OCI-LY7 (cell line): ENCODE results near the gene EIF4E. TPM values are rescaled to one million over a fixed set of nuclear protein-coding genes. Genes with fewer than 3 reads are reported as not detected.

Source experiments
- BruUV-seq: library from RNA; stranded (reverse); fragments of 400-500 nt; replicated peaks from 2 replicates; lab custom pipeline; 2021; lab: Mats Ljungman, UMichigan
- CTCF ChIA-PET: fragments of 300-600 bp; sonication (Branson Sonifier 250); formaldehyde crosslinking; loops from one replicate; lab custom pipeline; 2022; ENCODE audit warnings: antibody characterized with exemption; ENCODE audit not compliant: unreplicated experiment; lab: Charles Lee
- POLR2A ChIA-PET: fragments of 300-600 bp; sonication (Branson Sonifier 250); formaldehyde crosslinking; loops from one replicate; lab custom pipeline; 2022; ENCODE audit warnings: antibody characterized with exemption; lab: Charles Lee
- DNase-seq: peaks from one replicate; pipeline ENCODE4 v3.0.0-alpha.2; 2015; ENCODE audit warnings: low spot score
- H2AFZ ChIP-seq: fragments of 200-600 bp; sonication (generic), shearing (Covaris generic); 2 replicates; pipeline ENCODE4 v1.6.1; 2014; ENCODE audit warnings: mild to moderate bottlenecking, antibody characterized with exemption, low read length, moderate library complexity
- H3K27ac ChIP-seq: fragments of 200-600 bp; sonication (generic); 2 replicates; pipeline ENCODE4 v1.5.1; 2014; ENCODE audit warnings: mixed run types, low read depth, mild to moderate bottlenecking, moderate library complexity, low read length, inconsistent platforms; ENCODE audit not compliant: poor library complexity, severe bottlenecking
- H3K36me3 ChIP-seq: fragments of 200-600 bp; sonication (generic); 2 replicates; pipeline ENCODE4 v1.6.1; 2014; ENCODE audit warnings: mild to moderate bottlenecking, antibody characterized with exemption, low read length, moderate library complexity, mixed read lengths; ENCODE audit not compliant: insufficient read depth
- H3K4me1 ChIP-seq: fragments of 200-600 bp; sonication (generic); 2 replicates; pipeline ENCODE4 v1.5.1; 2014; ENCODE audit warnings: mild to moderate bottlenecking, low read length; ENCODE audit not compliant: insufficient read depth, poor library complexity, severe bottlenecking
- H3K4me2 ChIP-seq: fragments of 200-600 bp; sonication (generic); 2 replicates; pipeline ENCODE4 v1.6.1; 2014; ENCODE audit warnings: mild to moderate bottlenecking, low read length
- H3K4me3 ChIP-seq: fragments of 200-600 bp; sonication (generic); 2 replicates; pipeline ENCODE4 v1.5.1; 2014; ENCODE audit warnings: mild to moderate bottlenecking, low read depth, low read length; ENCODE audit not compliant: poor library complexity, severe bottlenecking
- H3K79me2 ChIP-seq: fragments of 200-600 bp; sonication (generic); 2 replicates; pipeline ENCODE4 v1.6.1; 2016; ENCODE audit warnings: low read depth, mild to moderate bottlenecking, low read length, moderate library complexity, mixed read lengths; ENCODE audit not compliant: insufficient read depth
- H3K9me2 ChIP-seq: fragments of 200-600 bp; sonication (generic); 2 replicates; pipeline ENCODE4 v1.6.1; 2016; ENCODE audit warnings: mild to moderate bottlenecking, low read length, mixed read lengths; ENCODE audit not compliant: insufficient read depth
- H3K9me3 ChIP-seq: fragments of 200-600 bp; sonication (generic); 2 replicates; pipeline ENCODE4 v1.6.1; 2014; ENCODE audit warnings: mild to moderate bottlenecking, mixed run types, low read length, mixed read lengths
- H4K20me1 ChIP-seq: fragments of 200-600 bp; sonication (generic); 2 replicates; pipeline ENCODE4 v1.6.1; 2014; ENCODE audit warnings: mild to moderate bottlenecking, antibody characterized with exemption, low read length, moderate library complexity, mixed read lengths; ENCODE audit not compliant: insufficient read depth
- EZH2phosphoT487 ChIP-seq: fragments of 200-600 bp; sonication (generic); IDR thresholded peaks from 2 replicates; pipeline ENCODE4 v1.6.1; 2018; ENCODE audit warnings: low read depth, borderline replicate concordance, mild to moderate bottlenecking, mixed run types, antibody characterized with exemption, low read length, moderate library complexity, mixed read lengths
- intact Hi-C: fragments of 100-400 bp; cut with micrococcal nuclease; formaldehyde crosslinking; loops from one replicate; pipeline ENCODE4 v1.10.0; 2022; ENCODE audit not compliant: unreplicated experiment
- total RNA-seq, 2 experiments: library from RNA; depleted of rRNA in 1 of 2; stranded (reverse); fragments of >200 nt in 1 of 2; shearing (Covaris generic) in 1 of 2; gene quantifications; 2 replicates each; pipeline ENCODE4 v1.2.3, GENCODE V29; 2014 to 2022
- TF ChIP-seq, protein P1 (sequence below): fragments of 200-600 bp; sonication (generic); conservative IDR thresholded peaks from 2 replicates; pipeline ENCODE4 v1.5.1; 2014; ENCODE audit warnings: mild to moderate bottlenecking, antibody characterized with exemption, low read length, moderate library complexity, mixed read lengths

EIF4E gene
- total RNA-seq, 2 experiments from 2014 or later, result 136 to 160 TPM

DNA sequence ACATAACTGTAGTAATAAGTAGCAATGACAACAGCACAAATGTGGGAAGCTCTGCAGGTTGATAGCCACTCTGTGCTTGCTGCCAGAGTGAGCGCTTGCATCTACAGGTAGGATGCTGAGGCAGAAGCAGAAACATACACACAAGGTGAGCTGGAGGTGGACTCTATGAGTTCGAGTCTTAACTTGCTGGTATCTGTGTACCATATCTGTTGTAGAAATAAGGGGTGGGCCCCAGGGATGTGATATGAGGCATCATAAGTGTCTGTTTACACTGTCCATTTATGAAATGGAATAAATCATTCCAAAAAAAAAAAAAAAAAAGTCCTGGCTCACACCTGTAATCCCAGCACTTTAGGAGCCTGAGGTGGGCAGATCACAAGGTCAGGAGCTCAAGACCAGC lies 32.8 kb upstream of the EIF4E start:
- no peak for DNase-seq
- Histone ChIP-seq H3K79me2 (no peaks in the 10 kb centered on the region), H3K36me3 (no peaks in the 10 kb centered on the region), H3K4me1 (no peaks in the 10 kb centered on the region), H4K20me1 (no peaks in the 10 kb centered on the region), H3K9me3 (no peaks in the 10 kb centered on the region), H3K27ac (no peak overlapping the region), H3K4me2 (no peak overlapping the region), H3K4me3 (no peak overlapping the region), H2AFZ (no peak overlapping the region), H3K9me2 (no peaks in the 10 kb centered on the region)
- CTCF ChIA-PET, result no interaction called here
- TF ChIP-seq EZH2phosphoT487, result no peak
- TF ChIP-seq, protein P1, sequence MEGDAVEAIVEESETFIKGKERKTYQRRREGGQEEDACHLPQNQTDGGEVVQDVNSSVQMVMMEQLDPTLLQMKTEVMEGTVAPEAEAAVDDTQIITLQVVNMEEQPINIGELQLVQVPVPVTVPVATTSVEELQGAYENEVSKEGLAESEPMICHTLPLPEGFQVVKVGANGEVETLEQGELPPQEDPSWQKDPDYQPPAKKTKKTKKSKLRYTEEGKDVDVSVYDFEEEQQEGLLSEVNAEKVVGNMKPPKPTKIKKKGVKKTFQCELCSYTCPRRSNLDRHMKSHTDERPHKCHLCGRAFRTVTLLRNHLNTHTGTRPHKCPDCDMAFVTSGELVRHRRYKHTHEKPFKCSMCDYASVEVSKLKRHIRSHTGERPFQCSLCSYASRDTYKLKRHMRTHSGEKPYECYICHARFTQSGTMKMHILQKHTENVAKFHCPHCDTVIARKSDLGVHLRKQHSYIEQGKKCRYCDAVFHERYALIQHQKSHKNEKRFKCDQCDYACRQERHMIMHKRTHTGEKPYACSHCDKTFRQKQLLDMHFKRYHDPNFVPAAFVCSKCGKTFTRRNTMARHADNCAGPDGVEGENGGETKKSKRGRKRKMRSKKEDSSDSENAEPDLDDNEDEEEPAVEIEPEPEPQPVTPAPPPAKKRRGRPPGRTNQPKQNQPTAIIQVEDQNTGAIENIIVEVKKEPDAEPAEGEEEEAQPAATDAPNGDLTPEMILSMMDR, result no peak
- intact Hi-C loops, result no loop called here
- POLR2A ChIA-PET, result interaction anchor here (0.6 to 0.7 kb wide), 4 partner anchors 9 to 545 kb away, joined by 3 to 4 read pairs (median 3); no protein-coding TSS in a partner anchor
- BruUV-seq, result no TSS peak

GRCh38 chr4:98959411-98959810 lies 30.5 kb upstream of the EIF4E start:
- POLR2A ChIA-PET, result no interaction called here
- DNase-seq, result no peak
- H3K4me1 ChIP-seq, result no peaks in the 10 kb centered on the region
- H3K4me2 ChIP-seq, result no peak overlapping the region
- no peak overlapping the region for H3K27ac ChIP-seq
- no peaks in the 10 kb centered on the region for H3K9me3 ChIP-seq
- H3K79me2 ChIP-seq, result no peaks in the 10 kb centered on the region
- intact Hi-C loops, result no loop called here
- H3K9me2 ChIP-seq, result no peaks in the 10 kb centered on the region
- TF ChIP-seq, protein P1, result no peak
- TF ChIP-seq EZH2phosphoT487, result no peak
- CTCF ChIA-PET, result no interaction called here
- no peaks in the 10 kb centered on the region for H4K20me1 ChIP-seq
- H3K36me3 ChIP-seq, result no peaks in the 10 kb centered on the region
- H3K4me3 ChIP-seq, result no peak overlapping the region
- H2AFZ ChIP-seq, result no peak overlapping the region
- BruUV-seq, result no TSS peak

DNA sequence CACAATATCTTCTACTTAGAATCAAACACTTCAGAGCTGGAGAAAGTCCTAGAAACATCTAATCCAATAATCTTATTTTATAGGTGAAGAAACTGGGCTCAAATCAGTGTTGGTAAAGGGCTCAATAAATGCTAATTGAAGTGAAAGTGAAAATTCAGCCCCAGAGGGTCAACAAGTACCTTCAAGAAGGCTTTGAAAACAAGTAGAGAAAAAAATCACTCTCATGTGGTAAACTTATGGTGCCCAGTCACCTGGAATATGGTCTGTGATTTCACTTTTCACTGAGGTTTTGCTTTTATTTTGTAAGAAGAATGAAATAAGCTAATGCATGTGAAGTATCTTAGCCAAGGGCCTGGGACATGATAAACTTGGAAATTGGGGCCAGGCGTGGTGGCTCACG lies 29.1 kb upstream of the EIF4E start:
- H3K27ac ChIP-seq, result no peak overlapping the region
- no peak overlapping the region for H3K4me3 ChIP-seq
- H3K9me3 ChIP-seq, result no peaks in the 10 kb centered on the region
- intact Hi-C loops, result no loop called here
- no peaks in the 10 kb centered on the region for H3K79me2 ChIP-seq
- no peaks in the 10 kb centered on the region for H3K4me1 ChIP-seq
- no peak for DNase-seq
- BruUV-seq, result no TSS peak
- TF ChIP-seq, protein P1, result no peak
- no peak for TF ChIP-seq EZH2phosphoT487
- H2AFZ ChIP-seq, result no peak overlapping the region
- POLR2A ChIA-PET, result interaction anchor here (0.8 kb wide), 1 partner anchor 130 kb away, joined by 3 read pairs; no protein-coding TSS in a partner anchor
- CTCF ChIA-PET, result no interaction called here
- H3K9me2 ChIP-seq, result no peaks in the 10 kb centered on the region
- no peaks in the 10 kb centered on the region for H3K36me3 ChIP-seq
- no peak overlapping the region for H3K4me2 ChIP-seq
- no peaks in the 10 kb centered on the region for H4K20me1 ChIP-seq
